Glutamatergic neuron (in vitro differentiated cells): ENCODE results near the gene LRP1-AS. TPM values are rescaled to one million over a fixed set of nuclear protein-coding genes. Genes with fewer than 3 reads are reported as not detected.

Experiments
- DNase-seq: peaks from one replicate; pipeline ENCODE4 v3.0.0; 2022
- H3K27ac Mint-ChIP-seq: one replicate; pipeline ENCODE4 v1.8.0; 2020; ENCODE audit warnings: mild to moderate bottlenecking, mixed read lengths, inconsistent platforms; ENCODE audit not compliant: unreplicated experiment
- H3K27me3 Mint-ChIP-seq: one replicate; pipeline ENCODE4 v1.8.0; 2020; ENCODE audit warnings: mild to moderate bottlenecking, moderate library complexity, mixed read lengths, inconsistent platforms; ENCODE audit not compliant: unreplicated experiment
- H3K36me3 Mint-ChIP-seq: one replicate; pipeline ENCODE4 v1.8.0; 2020; ENCODE audit warnings: mild to moderate bottlenecking, mixed read lengths, inconsistent platforms; ENCODE audit not compliant: unreplicated experiment
- H3K4me1 Mint-ChIP-seq: one replicate; pipeline ENCODE4 v1.8.0; 2020; ENCODE audit warnings: mild to moderate bottlenecking, low read depth, mixed read lengths, inconsistent platforms; ENCODE audit not compliant: unreplicated experiment
- H3K4me3 Mint-ChIP-seq: one replicate; pipeline ENCODE4 v1.8.0; 2020; ENCODE audit warnings: mild to moderate bottlenecking, mixed read lengths, inconsistent platforms; ENCODE audit not compliant: unreplicated experiment
- H3K9me3 Mint-ChIP-seq: one replicate; pipeline ENCODE4 v1.8.0; 2020; ENCODE audit warnings: mild to moderate bottlenecking, moderate library complexity, mixed read lengths, inconsistent platforms; ENCODE audit not compliant: unreplicated experiment
- CTCF ChIP-seq: fragments of 200-600 bp; sonication (generic); IDR thresholded peaks from one replicate; pipeline ENCODE4 v1.5.0; 2021; ENCODE audit not compliant: partially characterized antibody, unreplicated experiment
- total RNA-seq: library from RNA; stranded (reverse); fragmentation: NEBNext Ultra II Directional; extraction: Animal tissue kit (Norgen Biotek cat#: 25700); gene quantifications from one replicate; pipeline ENCODE4 v1.2.1, GENCODE V29; 2021; ENCODE audit not compliant: unreplicated experiment

Gene LRP1-AS
- total RNA-seq, 1 donor from 2014 or later = not detected

- no peaks in the 10 kb centered on the region for H3K9me3 Mint-ChIP-seq
- TF ChIP-seq CTCF = no peak
- H3K36me3 Mint-ChIP-seq = no peaks in the 10 kb centered on the region
- H3K4me3 Mint-ChIP-seq = peak overlapping the region; percentile 39
- H3K27ac Mint-ChIP-seq = no peak overlapping the region
- peaks cover 25% of the 10 kb centered on the region for H3K4me1 Mint-ChIP-seq
- DNase-seq = no peak
- no peaks in the 10 kb centered on the region for H3K27me3 Mint-ChIP-seq
These were observed 14.3 kb downstream of the LRP1-AS start for GRCh38 chr12:57133013-57133569.

DNA sequence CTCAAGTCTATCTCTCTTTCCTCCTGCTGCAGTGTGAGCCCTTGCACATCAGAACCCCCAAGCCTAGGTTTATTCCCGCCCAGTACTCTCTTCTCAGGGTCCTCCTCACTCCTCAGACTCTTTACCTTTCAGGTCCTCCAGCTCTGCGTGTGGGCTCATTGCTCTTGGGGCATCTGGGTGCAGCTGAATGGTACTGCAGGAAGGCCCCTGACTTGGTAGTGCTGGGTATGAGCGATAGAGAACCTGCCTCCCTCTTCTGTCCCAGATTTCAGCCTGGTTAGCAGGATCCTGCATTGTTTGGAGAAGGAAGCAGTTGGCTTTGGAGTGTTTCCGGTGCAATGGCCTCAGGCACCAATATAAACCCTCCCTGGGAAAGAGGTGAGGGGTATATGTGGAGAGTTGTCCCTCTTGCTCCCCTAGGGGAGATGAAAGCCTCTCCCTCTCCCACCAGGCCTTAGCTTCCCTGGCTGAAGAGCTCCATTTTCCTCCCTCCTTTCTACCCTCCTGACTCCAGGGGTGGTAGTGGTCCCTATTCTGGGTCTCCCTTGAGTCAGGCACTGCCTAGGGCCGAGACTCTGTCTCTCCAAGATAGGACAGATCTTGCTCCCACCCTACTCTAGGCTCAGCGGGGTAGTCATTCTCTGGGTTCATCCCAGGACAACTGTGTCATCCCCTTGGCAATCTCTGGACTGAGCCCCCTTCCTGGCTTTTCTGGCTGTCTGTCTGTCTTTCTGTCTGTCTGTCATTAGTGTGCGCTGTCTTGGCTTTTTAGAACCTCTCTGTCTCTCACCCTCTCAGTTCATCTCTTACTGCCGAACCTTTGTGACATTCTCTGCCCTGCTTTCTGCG is 15.3 kb downstream of the LRP1-AS start:
- H3K27ac Mint-ChIP-seq = no peak overlapping the region

DNA sequence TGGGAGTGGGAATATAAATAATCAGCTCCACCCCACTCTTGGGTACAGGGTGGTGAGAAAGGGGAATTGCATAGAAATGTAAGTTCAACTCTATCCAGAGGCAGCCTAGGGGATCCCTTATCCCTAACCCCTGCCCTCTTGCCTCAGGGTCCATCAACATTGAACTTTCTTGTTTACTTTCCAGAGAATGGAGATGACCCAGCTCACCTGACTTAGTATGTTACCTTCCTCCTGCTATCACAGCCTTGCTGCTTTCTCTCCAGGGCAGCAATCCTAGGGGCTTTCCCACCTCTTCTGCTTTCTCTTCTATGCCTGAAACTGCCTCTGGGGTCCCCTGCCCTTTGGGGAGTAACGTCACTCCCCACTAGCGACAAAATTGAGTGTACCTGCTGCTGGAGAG is 16.5 kb downstream of the LRP1-AS start:
- Mint-ChIP-seq H3K36me3 (no peaks in the 10 kb centered on the region), H3K4me1 (peaks cover 26% of the 10 kb centered on the region), H3K4me3 (peak overlapping the region; percentile 84), H3K27me3 (peaks cover 2% of the 10 kb centered on the region), H3K27ac (peak overlapping the region; percentile 11), H3K9me3 (peaks cover 5% of the 10 kb centered on the region)
- TF ChIP-seq CTCF = no peak
- no peak for DNase-seq

More for the DNA sequence above, 15.3 kb downstream of the LRP1-AS start:
- Mint-ChIP-seq H3K4me3 (peak overlapping the region; percentile 80), H3K27me3 (peaks cover 2% of the 10 kb centered on the region), H3K9me3 (no peaks in the 10 kb centered on the region), H3K4me1 (peaks cover 24% of the 10 kb centered on the region), H3K36me3 (no peaks in the 10 kb centered on the region)
- no peak for DNase-seq
- TF ChIP-seq CTCF = no peak

GRCh38 chr12:57129889-57130288 is 17.5 kb downstream of the LRP1-AS start:
- Mint-ChIP-seq H3K27ac (peak overlapping the region; percentile 44), H3K36me3 (no peaks in the 10 kb centered on the region), H3K4me1 (peaks cover 26% of the 10 kb centered on the region), H3K4me3 (peak overlapping the region; percentile 84), H3K9me3 (peaks cover 5% of the 10 kb centered on the region), H3K27me3 (peaks cover 2% of the 10 kb centered on the region)
- no peak for DNase-seq
- TF ChIP-seq CTCF = no peak

- Mint-ChIP-seq H3K36me3 (no peaks in the 10 kb centered on the region), H3K4me1 (peaks cover 27% of the 10 kb centered on the region), H3K4me3 (peak overlapping the region; percentile 84), H3K9me3 (peaks cover 5% of the 10 kb centered on the region), H3K27me3 (peaks cover 4% of the 10 kb centered on the region), H3K27ac (peak overlapping the region; percentile 44)
- TF ChIP-seq CTCF = no peak
- DNase-seq = peak; percentile 53
These were observed 18.0 kb downstream of the LRP1-AS start for GRCh38 chr12:57129321-57129842.
